Breast epithelium (tissue), 4 donors: Measurements from ENCODE around the gene C9orf57. TPM values are rescaled to one million over a fixed set of nuclear protein-coding genes. Genes with fewer than 3 reads are reported as not detected.

Experiments used
- DNase-seq, 2 donors: peaks; one replicate each; pipeline ENCODE4 v3.0.0-alpha.2; 2019; ENCODE audit warnings: low spot score in 2 of 2
- H3K27ac ChIP-seq, 2 donors: fragments of 200-600 bp; sonication (generic) in 1 of 2; one replicate each; pipeline ENCODE4 v1.5.1; 2016 to 2019; ENCODE audit warnings: mild to moderate bottlenecking in 1 of 2
- H3K27me3 ChIP-seq, 2 donors: fragments of 200-600 bp; sonication (generic) in 1 of 2; one replicate each; pipeline versions ENCODE4 v1.5.1 to v1.6.0; 2017 to 2019; ENCODE audit warnings: control low read depth in 1 of 2, mild to moderate bottlenecking in 1 of 2
- H3K36me3 ChIP-seq: fragments of 200-600 bp; one replicate; pipeline ENCODE4 v1.5.1; 2019
- H3K4me1 ChIP-seq, 2 donors: fragments of 200-600 bp; sonication (generic); one replicate each; pipeline ENCODE4 v1.5.1; 2016 to 2019; ENCODE audit warnings: control low read depth in 1 of 2
- H3K4me3 ChIP-seq, 3 donors: fragments of 200-600 bp; sonication (generic); 1 replicate in 2 of 3; 2 replicates in 1 of 3; pipeline ENCODE4 v1.5.1; 2016 to 2019; ENCODE audit warnings: mild to moderate bottlenecking in 3 of 3, moderate library complexity in 2 of 3
- H3K9me3 ChIP-seq, 2 donors: fragments of 200-600 bp; sonication (generic) in 1 of 2; one replicate each; pipeline ENCODE4 v1.5.1; 2016 to 2019; ENCODE audit warnings: control low read depth in 1 of 2
- CTCF ChIP-seq, 3 donors: fragments of 450-650 bp; IDR thresholded peaks; one replicate each; pipeline ENCODE4 v1.5.1; 2016 to 2017; ENCODE audit warnings: antibody characterized with exemption in 3 of 3, mild to moderate bottlenecking in 3 of 3, moderate library complexity in 3 of 3
- POLR2A ChIP-seq: fragments of 450-650 bp; IDR thresholded peaks from one replicate; pipeline ENCODE4 v1.6.1; 2016; ENCODE audit warnings: antibody characterized with exemption, mild to moderate bottlenecking, moderate library complexity
- POLR2AphosphoS5 ChIP-seq, 3 donors: sonication (generic); formaldehyde crosslinking; IDR thresholded peaks; one replicate each; pipeline ENCODE4 v1.6.1; 2017; ENCODE audit warnings: antibody characterized with exemption in 3 of 3
- intact Hi-C: fragments of 100-400 bp; cut with DNase I; formaldehyde crosslinking; loops from one replicate; pipeline ENCODE4 v1.15.1; 2023; ENCODE audit warnings: low total_unique reads
- total RNA-seq, 3 donors: library from RNA; depleted of rRNA; stranded (reverse); fragments of >200 nt; gene quantifications; one replicate each; pipeline ENCODE4 v1.1.0, GENCODE V29; 2016

Gene C9orf57
- total RNA-seq, 3 donors from 2014 or later, result not detected

- no peak overlapping the region for H3K4me3 ChIP-seq
- no peaks in the 10 kb centered on the region for H3K36me3 ChIP-seq
- no peaks in the 10 kb centered on the region for H3K4me1 ChIP-seq
- DNase-seq, result no peak
- no peaks in the 10 kb centered on the region for H3K9me3 ChIP-seq
- TF ChIP-seq POLR2A, result no peak
- no peak for TF ChIP-seq POLR2AphosphoS5 (IDR thresholded peaks at IDR 0.05)
- no peak for TF ChIP-seq CTCF (IDR thresholded peaks at IDR 0.05)
- no peaks in the 10 kb centered on the region for H3K27me3 ChIP-seq
- H3K27ac ChIP-seq, result no peak overlapping the region
- intact Hi-C loops, result no loop called here
Measured at GRCh38 chr9:72046630-72047456, 13.6 kb downstream of the C9orf57 start.

- Histone ChIP-seq H3K36me3 (no peaks in the 10 kb centered on the region), H3K27ac (no peak overlapping the region), H3K4me3 (no peak overlapping the region), H3K4me1 (no peaks in the 10 kb centered on the region), H3K27me3 (no peaks in the 10 kb centered on the region), H3K9me3 (no peaks in the 10 kb centered on the region)
- TF ChIP-seq CTCF (IDR thresholded peaks at IDR 0.05), result no peak
- TF ChIP-seq POLR2A, result no peak
- no peak for TF ChIP-seq POLR2AphosphoS5 (IDR thresholded peaks at IDR 0.05)
- intact Hi-C loops, result no loop called here
- no peak for DNase-seq
Measured at GRCh38 chr9:72044095-72044494, 16.3 kb downstream of the C9orf57 start.

- Histone ChIP-seq H3K9me3 (no peaks in the 10 kb centered on the region), H3K4me1 (no peaks in the 10 kb centered on the region), H3K27ac (no peak overlapping the region), H3K4me3 (no peak overlapping the region), H3K36me3 (no peaks in the 10 kb centered on the region), H3K27me3 (no peaks in the 10 kb centered on the region)
- DNase-seq, result no peak
- TF ChIP-seq POLR2A (no peak), POLR2AphosphoS5 (IDR thresholded peaks at IDR 0.05) (no peak), CTCF (IDR thresholded peaks at IDR 0.05) (no peak)
- intact Hi-C loops, result no loop called here
Measured at GRCh38 chr9:72043576-72043975, 16.8 kb downstream of the C9orf57 start.

- intact Hi-C loops, result no loop called here
Measured at GRCh38 chr9:72042928-72043327, 17.5 kb downstream of the C9orf57 start.

More at GRCh38 chr9:72042928-72043327, 17.5 kb downstream of the C9orf57 start:
- H3K4me1 ChIP-seq, result no peaks in the 10 kb centered on the region
- no peak overlapping the region for H3K4me3 ChIP-seq
- H3K27ac ChIP-seq, result no peak overlapping the region
- no peaks in the 10 kb centered on the region for H3K9me3 ChIP-seq
- no peak for DNase-seq
- no peak for TF ChIP-seq POLR2A
- TF ChIP-seq CTCF (IDR thresholded peaks at IDR 0.05), result no peak
- no peak for TF ChIP-seq POLR2AphosphoS5 (IDR thresholded peaks at IDR 0.05)
- no peaks in the 10 kb centered on the region for H3K36me3 ChIP-seq
- no peaks in the 10 kb centered on the region for H3K27me3 ChIP-seq
